WI38 (cell line): Measurements from ENCODE around the gene CLSTN2.

Source experiments
- H3K4me3 ChIP-seq: 2 replicates; pipeline ENCODE4 v1.5.1; 2011; ENCODE audit warnings: low read depth, mild to moderate bottlenecking, control low read depth, low read length
- TF ChIP-seq, protein P1 (sequence below): IDR thresholded peaks from 2 replicates; pipeline ENCODE4 v1.5.1; 2012; ENCODE audit warnings: low read depth, mild to moderate bottlenecking, control low read depth, low read length

CLSTN2 gene

DNA sequence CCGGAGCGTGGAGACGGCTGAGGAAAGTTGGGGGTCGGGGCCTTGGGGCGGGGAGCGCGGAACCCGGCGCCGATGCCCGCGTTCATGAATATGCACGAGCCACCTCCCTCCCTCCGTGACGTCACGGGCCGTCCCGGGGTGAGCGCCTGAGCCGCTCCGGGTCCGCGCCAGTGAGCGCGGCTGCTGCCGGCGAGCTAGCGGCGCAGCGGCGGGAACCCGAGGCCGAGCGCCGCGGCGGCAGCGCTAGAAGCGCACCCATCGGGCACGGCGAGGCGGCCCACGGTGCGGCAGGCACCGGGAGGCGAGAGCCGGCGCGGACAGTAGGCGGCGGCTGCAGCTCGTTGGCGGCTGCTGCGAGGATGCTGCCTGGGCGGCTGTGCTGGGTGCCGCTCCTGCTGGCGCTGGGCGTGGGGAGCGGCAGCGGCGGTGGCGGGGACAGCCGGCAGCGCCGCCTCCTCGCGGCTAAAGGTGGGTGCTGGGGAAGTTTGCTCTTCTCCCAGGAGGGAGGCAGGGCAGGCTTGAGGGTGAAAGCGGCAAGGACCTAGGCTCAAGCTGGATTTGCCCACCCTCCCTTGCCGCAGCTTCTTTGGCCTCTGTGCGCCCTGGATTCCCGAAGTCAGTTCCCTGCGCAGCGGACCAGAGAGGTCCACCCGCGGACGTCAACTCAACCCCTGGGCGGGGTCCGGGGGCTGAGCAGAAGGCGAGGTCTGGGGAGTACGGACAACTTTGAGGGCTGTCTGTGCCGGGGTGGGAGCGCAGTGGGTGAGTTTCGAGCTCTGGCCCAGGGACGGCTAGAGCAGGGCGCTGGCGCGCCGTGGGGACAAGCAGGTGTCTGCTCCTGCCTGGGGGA is at the start of gene CLSTN2:
Gene CLSTN2 (plus strand): TSS at position 170 of the 850 bp plus-strand sequence.
- H3K4me3 ChIP-seq = no peak within 1 kb of the TSS
- TF ChIP-seq, protein P1, sequence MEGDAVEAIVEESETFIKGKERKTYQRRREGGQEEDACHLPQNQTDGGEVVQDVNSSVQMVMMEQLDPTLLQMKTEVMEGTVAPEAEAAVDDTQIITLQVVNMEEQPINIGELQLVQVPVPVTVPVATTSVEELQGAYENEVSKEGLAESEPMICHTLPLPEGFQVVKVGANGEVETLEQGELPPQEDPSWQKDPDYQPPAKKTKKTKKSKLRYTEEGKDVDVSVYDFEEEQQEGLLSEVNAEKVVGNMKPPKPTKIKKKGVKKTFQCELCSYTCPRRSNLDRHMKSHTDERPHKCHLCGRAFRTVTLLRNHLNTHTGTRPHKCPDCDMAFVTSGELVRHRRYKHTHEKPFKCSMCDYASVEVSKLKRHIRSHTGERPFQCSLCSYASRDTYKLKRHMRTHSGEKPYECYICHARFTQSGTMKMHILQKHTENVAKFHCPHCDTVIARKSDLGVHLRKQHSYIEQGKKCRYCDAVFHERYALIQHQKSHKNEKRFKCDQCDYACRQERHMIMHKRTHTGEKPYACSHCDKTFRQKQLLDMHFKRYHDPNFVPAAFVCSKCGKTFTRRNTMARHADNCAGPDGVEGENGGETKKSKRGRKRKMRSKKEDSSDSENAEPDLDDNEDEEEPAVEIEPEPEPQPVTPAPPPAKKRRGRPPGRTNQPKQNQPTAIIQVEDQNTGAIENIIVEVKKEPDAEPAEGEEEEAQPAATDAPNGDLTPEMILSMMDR = no peak

DNA sequence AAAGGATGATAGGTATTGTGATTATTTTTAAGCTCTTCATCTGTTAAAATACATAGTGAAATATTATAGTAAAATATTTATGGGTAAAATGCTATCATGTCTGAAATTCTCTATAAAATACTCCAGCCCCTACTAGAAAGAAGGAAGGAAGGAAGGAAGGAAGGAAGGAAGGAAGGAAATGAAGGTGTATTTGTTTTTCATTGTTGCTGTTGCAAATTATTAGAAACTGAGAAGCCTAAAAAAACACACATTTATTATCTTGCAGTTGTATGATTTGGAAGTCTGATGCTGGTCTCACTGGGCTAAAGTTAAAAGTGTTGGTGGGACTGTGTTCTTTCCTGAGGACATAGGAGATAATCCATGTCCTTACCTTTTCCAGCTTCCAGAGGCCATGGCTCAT is 47.6 kb upstream of the CLSTN2 start:
- TF ChIP-seq, protein P1 = no peak
- H3K4me3 ChIP-seq = no peak overlapping the region

DNA sequence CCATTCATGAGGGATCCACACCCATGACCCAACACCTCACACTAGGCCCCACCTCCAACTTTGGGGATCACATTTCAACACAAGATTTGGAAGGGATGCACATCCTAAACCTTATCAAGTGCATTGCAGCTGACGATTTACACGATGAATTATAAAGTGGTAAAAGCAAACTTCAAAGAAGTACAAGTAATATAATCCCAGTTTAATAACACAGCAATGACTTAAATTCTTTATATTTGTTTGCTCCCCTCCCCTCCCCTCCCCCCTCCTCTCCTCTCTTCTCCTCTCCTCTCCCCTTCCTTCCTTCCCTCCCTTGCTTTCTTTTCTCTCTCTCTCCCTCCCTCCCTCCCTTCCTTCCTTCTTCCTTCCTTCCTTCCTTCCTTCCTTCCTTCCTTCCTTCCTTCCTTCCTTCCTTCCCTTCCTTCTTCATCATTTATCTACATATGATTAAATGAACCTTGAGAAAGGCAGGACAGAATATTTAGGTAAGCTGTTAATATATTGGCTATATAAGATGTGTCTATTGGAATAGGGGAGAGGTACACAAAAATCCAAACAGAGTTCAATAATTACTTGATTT is 46.3 kb upstream of the CLSTN2 start:
- no peak overlapping the region for H3K4me3 ChIP-seq
- TF ChIP-seq, protein P1 = no peak

DNA sequence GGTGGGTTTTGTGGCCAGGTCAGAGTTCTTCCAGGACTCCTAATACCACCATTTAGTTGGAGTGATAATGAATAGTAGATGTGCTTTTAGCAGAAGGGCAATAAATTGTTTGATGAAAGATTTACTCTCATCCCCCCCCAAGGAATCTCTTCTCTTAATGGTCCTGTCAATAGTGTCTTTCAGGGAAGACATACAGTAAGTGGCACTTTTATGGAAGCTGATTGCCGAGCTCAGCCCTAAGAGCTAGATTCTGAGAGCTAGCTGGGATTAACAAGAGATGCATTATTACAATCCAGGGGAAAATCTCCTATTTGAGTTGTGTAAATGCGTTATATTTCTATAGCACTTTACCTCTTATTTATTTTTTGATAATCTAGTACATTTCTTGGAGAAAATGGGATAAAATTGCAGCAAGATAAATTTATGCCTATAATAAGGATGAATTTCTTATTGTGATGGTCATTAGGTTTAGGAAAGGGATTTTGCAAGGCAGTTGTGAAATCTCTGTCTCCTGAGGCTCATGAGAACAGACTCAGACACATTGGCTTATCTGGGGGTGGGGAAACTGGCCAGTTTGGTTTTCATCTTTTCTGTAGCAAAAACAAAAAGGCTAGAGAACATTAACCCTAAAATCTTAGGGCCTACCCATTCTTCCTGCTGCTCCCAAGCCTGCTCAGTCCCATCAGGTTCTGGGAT is 41.6 kb upstream of the CLSTN2 start:
- no peak overlapping the region for H3K4me3 ChIP-seq
- TF ChIP-seq, protein P1 = no peak

DNA sequence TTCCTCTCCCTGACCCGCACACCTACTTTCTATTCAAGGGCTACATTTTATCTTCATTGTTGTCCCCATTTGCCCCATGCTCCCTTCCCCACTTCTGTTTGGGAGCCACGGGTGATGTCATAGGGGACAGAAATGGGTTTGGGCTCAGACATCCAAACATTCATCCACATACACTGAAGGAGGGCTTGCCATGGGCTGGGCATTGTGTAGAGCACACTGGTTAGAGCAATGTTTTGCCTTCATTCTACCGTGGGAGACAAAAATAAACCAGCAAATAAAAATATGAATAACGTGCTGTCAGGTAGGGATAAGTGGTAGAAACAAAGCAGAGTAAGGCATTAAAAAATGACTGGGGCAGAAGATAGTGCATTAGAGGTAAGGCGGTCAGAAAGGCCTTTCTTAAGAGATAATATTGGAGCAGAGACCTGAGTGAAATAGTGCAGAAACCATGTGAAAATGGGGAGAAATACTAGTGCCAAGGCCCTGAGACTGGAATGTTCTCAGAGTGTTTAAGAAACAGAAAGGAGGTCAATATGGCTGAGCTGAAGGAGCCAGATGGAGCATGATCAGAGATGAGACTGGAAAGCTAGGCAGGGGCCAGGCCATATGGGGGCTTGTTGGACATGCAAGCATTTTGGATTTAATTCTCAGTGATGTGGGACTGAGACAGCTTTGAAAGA is 40.9 kb upstream of the CLSTN2 start:
- TF ChIP-seq, protein P1 = no peak
- H3K4me3 ChIP-seq = no peak overlapping the region

DNA sequence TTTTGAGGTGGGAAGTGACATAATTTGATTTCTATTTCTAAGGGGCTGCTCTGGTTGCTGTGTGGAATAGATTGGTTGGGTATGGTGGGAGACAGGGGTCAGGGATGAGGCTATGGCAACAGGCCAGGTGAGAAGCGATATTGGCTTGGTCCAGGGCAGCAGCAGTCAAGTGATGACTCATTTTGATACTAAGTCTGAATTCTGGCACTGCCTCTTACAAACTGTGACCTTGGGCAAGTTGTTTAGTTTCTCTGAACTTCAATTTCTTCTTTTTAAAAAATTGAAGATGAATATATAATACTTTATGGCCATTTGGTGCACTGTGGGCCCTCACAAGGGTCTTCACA is 40.4 kb upstream of the CLSTN2 start:
- no peak overlapping the region for H3K4me3 ChIP-seq
- TF ChIP-seq, protein P1 = no peak
